Mesodermal cell (in vitro differentiated cells): ENCODE measurements around the gene ULBP2.
"Not testable (repeated sequence)": the region's sequence is repeated elsewhere in the genome, so short reads cannot be mapped to it uniquely, and the experiment has no call there.

Experiments used
- H3K27ac ChIP-seq: 2 replicates; pipeline ENCODE4 v1.7.0; 2013; ENCODE audit warnings: mild to moderate bottlenecking, low read depth, low read length, moderate library complexity; ENCODE audit not compliant: severe bottlenecking
- H3K36me3 ChIP-seq: 2 replicates; pipeline ENCODE4 v1.7.1; 2013; ENCODE audit warnings: mild to moderate bottlenecking, low read length, moderate library complexity; ENCODE audit not compliant: control insufficient read depth, insufficient read depth
- H3K4me1 ChIP-seq: one replicate; pipeline ENCODE4 v1.7.1; 2013; ENCODE audit warnings: mild to moderate bottlenecking, low read length; ENCODE audit not compliant: insufficient read depth, control insufficient read depth, poor library complexity, severe bottlenecking
- H3K4me3 ChIP-seq: 2 replicates; pipeline ENCODE4 v1.7.0; 2013; ENCODE audit warnings: low read length, control low read depth, mild to moderate bottlenecking; ENCODE audit not compliant: insufficient read depth, poor library complexity, severe bottlenecking; ENCODE audit errors: extremely low read depth
- H3K9me3 ChIP-seq: 2 replicates; pipeline ENCODE4 v1.7.1; 2013; ENCODE audit warnings: mild to moderate bottlenecking, low read length, moderate library complexity; ENCODE audit not compliant: control insufficient read depth
- WGBS, 2 experiments: methylation state at CpG; one replicate each; pipeline ENCODE4 v1.1.5; 2013; ENCODE audit warnings: missing lambda C conversion rate in 2 of 2; ENCODE audit not compliant: insufficient coverage in 2 of 2; 5-methylcytosine and 5-hydroxymethylcytosine counted together

ULBP2 gene

GRCh38 chr6:149909701-149910470 lies 31.9 kb upstream of the ULBP2 start:
- no peak overlapping the region for H3K27ac ChIP-seq
- 79 to 81% methylated on average over 6 of the region's 9 CpGs for WGBS, 2 experiments

GRCh38 chr6:149910721-149911151 lies 31.1 kb upstream of the ULBP2 start:
- Histone ChIP-seq H3K4me3 (no peak overlapping the region), H3K4me1 (no peaks in the 10 kb centered on the region), H3K36me3 (no peaks in the 10 kb centered on the region), H3K27ac (no peak overlapping the region), H3K9me3 (peaks cover 11% of the 10 kb centered on the region)
- 93 to 95% methylated on average over 20 to 22 of the region's 23 CpGs for WGBS, 2 experiments

More at GRCh38 chr6:149909701-149910470, 31.9 kb upstream of the ULBP2 start:
- Histone ChIP-seq H3K4me1 (no peaks in the 10 kb centered on the region), H3K9me3 (peaks cover 11% of the 10 kb centered on the region), H3K36me3 (no peaks in the 10 kb centered on the region), H3K4me3 (no peak overlapping the region)

- H3K9me3 ChIP-seq, result peaks cover 11% of the 10 kb centered on the region
- H3K4me3 ChIP-seq, H3K27ac ChIP-seq, H3K36me3 ChIP-seq, H3K4me1 ChIP-seq: not testable (repeated sequence)
- WGBS, 2 experiments, result 88% methylated on average over 1 of the region's 3 CpGs; no CpG with 5 or more reads in 1 of the 2 experiments
Measured at GRCh38 chr6:149912680-149913079, 29.1 kb upstream of the ULBP2 start.

GRCh38 chr6:149913085-149913484 lies 28.7 kb upstream of the ULBP2 start:
- no peak overlapping the region for H3K27ac ChIP-seq
- no peaks in the 10 kb centered on the region for H3K36me3 ChIP-seq
- 50 to 69% methylated on average over 1 of the region's 2 CpGs for WGBS, 2 experiments
- no peak overlapping the region for H3K4me3 ChIP-seq
- H3K4me1 ChIP-seq, result no peaks in the 10 kb centered on the region
- peaks cover 10% of the 10 kb centered on the region for H3K9me3 ChIP-seq

- peaks cover 4% of the 10 kb centered on the region for H3K9me3 ChIP-seq
- no peak overlapping the region for H3K27ac ChIP-seq
- H3K36me3 ChIP-seq, result no peaks in the 10 kb centered on the region
- 66 to 70% methylated on average over 9 of the region's 9 CpGs for WGBS, 2 experiments
- no peaks in the 10 kb centered on the region for H3K4me1 ChIP-seq
- no peak overlapping the region for H3K4me3 ChIP-seq
Measured at GRCh38 chr6:149913540-149914240, 28.1 kb upstream of the ULBP2 start.

- Histone ChIP-seq H3K27ac (no peak overlapping the region), H3K4me3 (no peak overlapping the region), H3K36me3 (no peaks in the 10 kb centered on the region), H3K4me1 (no peaks in the 10 kb centered on the region), H3K9me3 (no peaks in the 10 kb centered on the region)
- WGBS, 2 experiments, result 82 to 90% methylated on average over 9 to 10 of the region's 10 CpGs
Measured at GRCh38 chr6:149915970-149916865, 25.6 kb upstream of the ULBP2 start.

- no peaks in the 10 kb centered on the region for H3K36me3 ChIP-seq
- H3K4me3 ChIP-seq, result no peak overlapping the region
- H3K4me1 ChIP-seq, result no peaks in the 10 kb centered on the region
- H3K27ac ChIP-seq, result no peak overlapping the region
- H3K9me3 ChIP-seq, result no peaks in the 10 kb centered on the region
- 20 to 89% methylated on average over 1 to 2 of the region's 2 CpGs for WGBS, 2 experiments
Measured at GRCh38 chr6:149917679-149918078, 24.1 kb upstream of the ULBP2 start.

- WGBS, 2 experiments, result 63 to 81% methylated on average over 6 of the region's 6 CpGs
- no peaks in the 10 kb centered on the region for H3K4me1 ChIP-seq
- no peak overlapping the region for H3K4me3 ChIP-seq
Measured at GRCh38 chr6:149918151-149918905, 23.5 kb upstream of the ULBP2 start.

GRCh38 chr6:149919126-149919833 lies 22.5 kb upstream of the ULBP2 start:
- WGBS, 2 experiments, result 82% methylated on average over 4 to 6 of the region's 11 CpGs
- H3K36me3 ChIP-seq, H3K4me1 ChIP-seq, H3K4me3 ChIP-seq, H3K27ac ChIP-seq, H3K9me3 ChIP-seq: not testable (repeated sequence)

More at GRCh38 chr6:149918151-149918905, 23.5 kb upstream of the ULBP2 start:
- Histone ChIP-seq H3K27ac (no peak overlapping the region), H3K36me3 (no peaks in the 10 kb centered on the region), H3K9me3 (no peaks in the 10 kb centered on the region)
